OCI-M2 (cell line): ENCODE data around the gene TOMM40L.
A peak's percentile ranks its signal among the peaks of the same experiment; 100 is the strongest.

Experiments used
- DNase-seq: peaks from one replicate; lab custom pipeline; 2025; ENCODE audit not compliant: unreplicated experiment; lab: John Stamatoyannopoulos, UW

Gene TOMM40L

GRCh38 chr1:161196521-161197451 lies 29.1 kb upstream of the TOMM40L start:
- no peak for DNase-seq

- no peak for DNase-seq
Measured at GRCh38 chr1:161197560-161198193, 28.2 kb upstream of the TOMM40L start.

- DNase-seq, result no peak
Measured at GRCh38 chr1:161198194-161198896, 27.5 kb upstream of the TOMM40L start.

- DNase-seq, result no peak
Measured at GRCh38 chr1:161198897-161199431, 26.9 kb upstream of the TOMM40L start, which contains the start of gene ADAMTS4. Gene ADAMTS4, minus strand, starts transcription at chr1:161199054. Its CDS starts 427 bp downstream, at chr1:161198627.

GRCh38 chr1:161199506-161200139 lies 26.2 kb upstream of the TOMM40L start:
- DNase-seq, result no peak

GRCh38 chr1:161200421-161200991 lies 25.4 kb upstream of the TOMM40L start:
- DNase-seq, result no peak

GRCh38 chr1:161200992-161201835 lies 24.6 kb upstream of the TOMM40L start:
- no peak for DNase-seq

GRCh38 chr1:161201836-161202712 lies 23.8 kb upstream of the TOMM40L start, which contains the start of gene NDUFS2:
Gene NDUFS2, plus strand, starts transcription at chr1:161202367. Its CDS starts 19 bp downstream, at chr1:161202386.
- peak; percentile 82 for DNase-seq

GRCh38 chr1:161206411-161207140 lies 19.3 kb upstream of the TOMM40L start:
- DNase-seq, result no peak

- DNase-seq, result no peak
Measured at GRCh38 chr1:161207173-161207572, 18.7 kb upstream of the TOMM40L start.

GRCh38 chr1:161209790-161210409 lies 16.0 kb upstream of the TOMM40L start:
- no peak for DNase-seq

- no peak for DNase-seq
Measured at GRCh38 chr1:161214369-161214768, 11.5 kb upstream of the TOMM40L start.

GRCh38 chr1:161215076-161215475 lies 10.8 kb upstream of the TOMM40L start, which contains the start of gene FCER1G:
Gene FCER1G, plus strand, starts transcription at chr1:161215295. Its CDS starts 27 bp downstream, at chr1:161215322.
- no peak for DNase-seq

GRCh38 chr1:161216945-161217712 lies 8.7 kb upstream of the TOMM40L start:
- DNase-seq, result no peak

GRCh38 chr1:161217831-161218230 lies 8.0 kb upstream of the TOMM40L start:
- no peak for DNase-seq

- no peak for DNase-seq
Measured at GRCh38 chr1:161218301-161219077, 7.4 kb upstream of the TOMM40L start.
